Left ventricle myocardium inferior (tissue), 1 donor: Measurements from ENCODE around the gene BCL2L13. TPM values are rescaled to one million over a fixed set of nuclear protein-coding genes. Genes with fewer than 3 reads are reported as not detected.
A peak's percentile ranks its signal among the peaks of the same experiment; 100 is the strongest.

Experiments used
- DNase-seq: peaks from one replicate; pipeline ENCODE4 v3.0.0-alpha.2; 2020
- H3K27ac ChIP-seq: fragments of 200-600 bp; replicated peaks from 2 replicates; pipeline ENCODE4 v1.8.0; 2021
- H3K27me3 ChIP-seq: fragments of 200-600 bp; 2 replicates; pipeline ENCODE4 v1.8.0; 2021; ENCODE audit warnings: low read depth
- H3K36me3 ChIP-seq: fragments of 200-600 bp; 2 replicates; pipeline ENCODE4 v1.8.0; 2021
- H3K4me1 ChIP-seq: fragments of 200-600 bp; 2 replicates; pipeline ENCODE4 v1.8.0; 2021
- H3K4me3 ChIP-seq: fragments of 200-600 bp; 2 replicates; pipeline ENCODE4 v1.8.0; 2021; ENCODE audit warnings: mild to moderate bottlenecking, moderate library complexity
- H3K9me3 ChIP-seq: fragments of 200-600 bp; replicated peaks from 2 replicates; pipeline ENCODE4 v1.8.0; 2021
- CTCF ChIP-seq: fragments of 200-600 bp; IDR thresholded peaks from 2 replicates; pipeline ENCODE4 v1.8.0; 2021; ENCODE audit warnings: antibody characterized with exemption, mild to moderate bottlenecking, borderline replicate concordance
- intact Hi-C: fragments of 100-400 bp; cut with micrococcal nuclease; formaldehyde crosslinking; loops from one replicate; pipeline ENCODE4 v1.11.0; 2022
- total RNA-seq: library from RNA; stranded (reverse); fragmentation: NEBNext Ultra II Directional; extraction: Animal tissue kit (Norgen Biotek cat#: 25700); gene quantifications from one replicate; pipeline ENCODE4 v1.2.1, GENCODE V29; 2021
- donor health status: DM: no; HTN: yes; CAD: no; lungs with severe emphysema.

BCL2L13 gene
- total RNA-seq, 1 donor from 2014 or later: 111 TPM

- Histone ChIP-seq H3K4me3 (no peak overlapping the region), H3K9me3 (no peaks in the 10 kb centered on the region), H3K36me3 (peaks cover 69% of the 10 kb centered on the region), H3K4me1 (peaks cover 54% of the 10 kb centered on the region), H3K27ac (peak overlapping the region; percentile 92), H3K27me3 (no peaks in the 10 kb centered on the region)
- intact Hi-C loops: no loop called here
- no peak for DNase-seq
- no peak for TF ChIP-seq CTCF
These were observed 90.2 kb downstream of the BCL2L13 start for GRCh38 chr22:17728786-17729185.

- H3K4me1 ChIP-seq: peaks cover 46% of the 10 kb centered on the region
- no peak overlapping the region for H3K4me3 ChIP-seq
- intact Hi-C loops: no loop called here
- no peaks in the 10 kb centered on the region for H3K27me3 ChIP-seq
- TF ChIP-seq CTCF: no peak
- peaks cover 77% of the 10 kb centered on the region for H3K36me3 ChIP-seq
- H3K27ac ChIP-seq: no peak overlapping the region
- no peaks in the 10 kb centered on the region for H3K9me3 ChIP-seq
- no peak for DNase-seq
These were observed 91.0 kb downstream of the BCL2L13 start for GRCh38 chr22:17729561-17729960.

GRCh38 chr22:17732251-17732854 is 93.8 kb downstream of the BCL2L13 start:
- DNase-seq: no peak
- no peak for TF ChIP-seq CTCF
- intact Hi-C loops: no loop called here
- Histone ChIP-seq H3K36me3 (peaks cover 78% of the 10 kb centered on the region), H3K4me1 (peaks cover 18% of the 10 kb centered on the region), H3K27me3 (no peaks in the 10 kb centered on the region), H3K27ac (no peak overlapping the region), H3K9me3 (no peaks in the 10 kb centered on the region), H3K4me3 (no peak overlapping the region)

- Histone ChIP-seq H3K27ac (no peak overlapping the region), H3K9me3 (no peaks in the 10 kb centered on the region), H3K36me3 (peaks cover 77% of the 10 kb centered on the region), H3K4me1 (peaks cover 7% of the 10 kb centered on the region), H3K4me3 (no peak overlapping the region), H3K27me3 (no peaks in the 10 kb centered on the region)
- no peak for TF ChIP-seq CTCF
- DNase-seq: no peak
- intact Hi-C loops: no loop called here
These were observed 94.9 kb downstream of the BCL2L13 start for GRCh38 chr22:17733466-17733865.

GRCh38 chr22:17734187-17734586 is 95.6 kb downstream of the BCL2L13 start:
- H3K4me3 ChIP-seq: no peak overlapping the region
- no peaks in the 10 kb centered on the region for H3K9me3 ChIP-seq
- intact Hi-C loops: no loop called here
- peaks cover 80% of the 10 kb centered on the region for H3K36me3 ChIP-seq
- DNase-seq: no peak
- H3K4me1 ChIP-seq: peaks cover under 1% of the 10 kb centered on the region
- no peak for TF ChIP-seq CTCF
- no peak overlapping the region for H3K27ac ChIP-seq
- H3K27me3 ChIP-seq: no peaks in the 10 kb centered on the region
